PFSK-1 (cell line): ENCODE data around the gene ZBTB43.

Experiments
- FOXP2 ChIP-seq: optimal IDR thresholded peaks from 2 replicates; pipeline ENCODE3; 2011; ENCODE audit warnings: borderline replicate concordance, control low read depth, inconsistent platforms; ENCODE audit not compliant: insufficient read depth; ENCODE audit errors: extremely low read length, extremely low read depth
- POLR2AphosphoS5 ChIP-seq: IDR thresholded peaks from 2 replicates; pipeline ENCODE4 v1.6.1; 2012; ENCODE audit warnings: low read depth, mild to moderate bottlenecking, control low read depth, low read length, moderate library complexity
- REST ChIP-seq, 2 experiments: IDR thresholded peaks; 2 replicates each; pipeline versions ENCODE4 v1.6.1 to v1.8.0; 2011 to 2012; ENCODE audit warnings: low read depth in 2 of 2, low read length in 2 of 2, control low read depth in 1 of 2, inconsistent platforms in 1 of 2, mild to moderate bottlenecking in 1 of 2, moderate library complexity in 1 of 2; ENCODE audit not compliant: insufficient read depth in 1 of 2
- SIN3A ChIP-seq: IDR thresholded peaks from 2 replicates; pipeline ENCODE4 v1.6.1; 2012; ENCODE audit warnings: mild to moderate bottlenecking, low read length, moderate library complexity, borderline replicate concordance; ENCODE audit not compliant: insufficient read depth
- TAF1 ChIP-seq: IDR thresholded peaks from 2 replicates; pipeline ENCODE4 v1.6.1; 2012; ENCODE audit warnings: low read length, control low read depth, borderline replicate concordance; ENCODE audit not compliant: insufficient read depth

Gene ZBTB43

DNA sequence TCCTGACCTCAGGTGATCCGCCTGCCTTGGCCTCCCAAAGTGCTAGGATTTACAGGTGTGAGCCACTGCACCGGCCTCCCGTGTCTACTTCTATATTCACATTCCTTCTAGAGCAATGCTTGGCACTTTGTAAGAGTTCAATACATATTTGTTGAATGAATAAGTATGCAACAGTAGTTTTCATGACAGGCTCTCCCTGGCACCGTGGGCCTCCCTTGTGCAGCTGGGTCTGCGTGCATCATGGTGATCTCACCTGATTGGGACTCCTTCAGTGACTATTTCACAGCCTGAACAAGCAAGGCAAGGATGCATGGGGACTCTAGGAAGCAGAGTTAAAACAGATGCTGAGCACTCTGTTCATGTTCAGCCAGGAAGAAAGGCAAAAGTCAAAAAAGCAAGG lies 48.8 kb downstream of the ZBTB43 start:
- no peak for TF ChIP-seq TAF1
- TF ChIP-seq SIN3A: no peak
- TF ChIP-seq REST (IDR thresholded peaks at IDR 0.05; ENCODE audit: insufficient read depth in 1 of 2, low read depth in 2 of 2, low read length in 2 of 2): no peak
- no peak for TF ChIP-seq POLR2AphosphoS5
- no peak for TF ChIP-seq FOXP2

DNA sequence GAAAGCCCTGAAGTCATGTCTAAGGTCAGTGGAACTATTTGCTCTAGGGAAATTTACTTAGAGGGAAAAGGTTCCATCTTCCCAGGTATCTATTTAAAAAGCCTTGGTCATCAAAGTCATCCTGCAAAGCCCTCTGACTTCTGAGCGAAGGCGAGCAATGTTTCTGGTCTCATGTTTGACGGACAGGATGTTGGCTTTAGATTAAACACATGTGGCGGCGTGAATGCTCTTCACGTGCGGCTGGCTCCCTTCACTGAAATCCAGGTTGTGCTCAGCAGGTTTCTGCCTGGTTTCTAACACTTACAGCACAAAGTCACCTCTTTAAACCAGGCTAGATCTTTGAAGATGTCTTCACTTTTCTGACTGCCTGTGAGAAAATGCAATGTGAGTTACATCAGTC lies 49.9 kb downstream of the ZBTB43 start:
- TF ChIP-seq REST (IDR thresholded peaks at IDR 0.05; ENCODE audit: insufficient read depth in 1 of 2, low read depth in 2 of 2, low read length in 2 of 2): no peak
- TF ChIP-seq TAF1: no peak

GRCh38 chr9:126856326-126856877 lies 51.6 kb downstream of the ZBTB43 start:
- no peak for TF ChIP-seq FOXP2
- TF ChIP-seq REST (IDR thresholded peaks at IDR 0.05; ENCODE audit: insufficient read depth in 1 of 2, low read depth in 2 of 2, low read length in 2 of 2): no peak
- no peak for TF ChIP-seq TAF1
- no peak for TF ChIP-seq SIN3A
- TF ChIP-seq POLR2AphosphoS5: no peak

DNA sequence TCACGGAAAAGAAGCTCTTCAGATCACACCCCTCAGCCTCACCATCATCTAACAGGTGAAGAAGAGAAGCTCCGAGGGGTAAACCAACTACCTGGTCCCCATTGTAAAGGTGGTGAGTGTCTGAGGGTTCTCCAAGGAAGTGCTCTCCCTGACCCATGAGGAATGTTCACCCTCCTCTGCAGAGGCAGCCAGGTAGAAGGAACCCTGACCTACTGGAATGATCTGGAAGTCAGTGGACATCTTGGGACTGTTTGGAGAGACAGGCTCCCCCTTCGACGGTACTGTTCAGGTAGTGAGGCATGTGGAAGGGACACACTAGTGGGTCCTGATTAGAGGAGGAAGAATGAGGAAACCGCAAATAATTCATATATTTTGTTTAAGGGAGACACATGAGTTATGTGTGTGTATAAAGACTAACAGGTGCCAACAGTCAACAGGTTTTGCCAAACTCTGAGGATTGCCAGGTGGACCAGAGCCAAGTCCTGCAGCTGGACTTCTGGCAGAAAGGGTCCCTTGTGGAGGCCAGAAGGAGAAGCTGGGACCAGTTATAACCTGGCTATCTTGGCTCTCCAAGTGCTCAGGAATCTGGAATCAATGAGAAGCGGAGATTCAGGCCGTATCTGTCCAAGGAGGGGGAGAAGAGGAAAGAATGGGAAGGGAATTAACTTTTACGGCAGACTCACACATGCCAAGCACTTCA lies 52.6 kb downstream of the ZBTB43 start:
- TF ChIP-seq TAF1 (no peak), FOXP2 (no peak), SIN3A (no peak), REST (IDR thresholded peaks at IDR 0.05; ENCODE audit: insufficient read depth in 1 of 2, low read depth in 2 of 2, low read length in 2 of 2) (no peak), POLR2AphosphoS5 (no peak)

- TF ChIP-seq POLR2AphosphoS5 (no peak), SIN3A (no peak), TAF1 (no peak), FOXP2 (no peak), REST (IDR thresholded peaks at IDR 0.05; ENCODE audit: insufficient read depth in 1 of 2, low read depth in 2 of 2, low read length in 2 of 2) (no peak)
Measured at GRCh38 chr9:126859111-126859510, 54.3 kb downstream of the ZBTB43 start.
